Mesodermal cell (in vitro differentiated cells): ENCODE data around the gene BSDC1. TPM values are rescaled to one million over a fixed set of nuclear protein-coding genes. Genes with fewer than 3 reads are reported as not detected.
"Not testable (repeated sequence)": the region's sequence is repeated elsewhere in the genome, so short reads cannot be mapped to it uniquely, and the experiment has no call there.

Experiments used
- H3K27ac ChIP-seq: 2 replicates; pipeline ENCODE4 v1.7.0; 2013; ENCODE audit warnings: mild to moderate bottlenecking, low read depth, low read length, moderate library complexity; ENCODE audit not compliant: severe bottlenecking
- H3K36me3 ChIP-seq: 2 replicates; pipeline ENCODE4 v1.7.1; 2013; ENCODE audit warnings: mild to moderate bottlenecking, low read length, moderate library complexity; ENCODE audit not compliant: control insufficient read depth, insufficient read depth
- H3K4me1 ChIP-seq: one replicate; pipeline ENCODE4 v1.7.1; 2013; ENCODE audit warnings: mild to moderate bottlenecking, low read length; ENCODE audit not compliant: insufficient read depth, control insufficient read depth, poor library complexity, severe bottlenecking
- H3K4me3 ChIP-seq: 2 replicates; pipeline ENCODE4 v1.7.0; 2013; ENCODE audit warnings: low read length, control low read depth, mild to moderate bottlenecking; ENCODE audit not compliant: insufficient read depth, poor library complexity, severe bottlenecking; ENCODE audit errors: extremely low read depth
- H3K9me3 ChIP-seq: 2 replicates; pipeline ENCODE4 v1.7.1; 2013; ENCODE audit warnings: mild to moderate bottlenecking, low read length, moderate library complexity; ENCODE audit not compliant: control insufficient read depth
- WGBS, 2 experiments: methylation state at CpG; one replicate each; pipeline ENCODE4 v1.1.5; 2013; ENCODE audit warnings: missing lambda C conversion rate in 2 of 2; ENCODE audit not compliant: insufficient coverage in 2 of 2; 5-methylcytosine and 5-hydroxymethylcytosine counted together
- polyA plus RNA-seq, 2 experiments: library from polyadenylated mRNA; stranded (reverse); fragments of 50-300 nt; gene quantifications; one replicate each; pipeline ENCODE4 v1.2.3, GENCODE V29; 2013

BSDC1 gene
- 57.5 TPM for polyA plus RNA-seq (2013, experiment 1 of 2)
- polyA plus RNA-seq (2013, experiment 2 of 2), result 52.9 TPM

DNA sequence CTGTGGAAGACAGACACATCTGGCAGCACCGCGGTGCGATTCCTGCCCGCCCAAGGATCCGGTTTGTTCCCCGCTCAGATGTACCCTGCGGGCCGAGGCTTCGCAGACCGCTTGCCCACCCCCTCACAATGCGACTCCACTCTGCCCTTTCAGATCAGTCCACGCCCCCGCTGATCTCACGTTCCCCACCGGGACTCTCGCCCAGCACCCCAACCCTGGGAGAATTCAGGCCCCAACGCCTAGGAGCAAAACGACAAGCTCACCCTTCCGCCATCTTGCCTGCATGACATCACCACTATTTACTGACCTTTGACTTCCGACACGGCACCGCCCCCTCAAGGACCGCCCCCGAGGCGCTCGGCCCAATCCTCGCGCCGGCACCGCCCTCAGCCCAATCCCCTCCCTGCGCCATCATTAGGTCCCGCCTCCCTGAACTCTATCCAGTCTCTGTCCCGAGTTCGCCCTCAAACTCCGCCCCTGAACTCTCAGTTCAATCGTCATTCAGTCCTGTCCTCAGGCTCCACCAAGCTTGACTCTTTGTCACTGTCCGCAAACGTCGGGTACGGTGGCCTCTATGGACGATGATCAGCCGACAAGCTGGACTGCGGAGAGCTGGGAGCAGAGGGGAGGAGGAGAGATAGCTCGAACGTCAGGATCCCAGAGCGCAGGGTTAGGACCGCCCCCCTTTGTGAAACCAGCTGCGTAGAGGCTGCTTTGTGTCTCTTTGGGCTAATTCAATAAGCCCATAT, at the start of gene BSDC1:
BSDC1 (minus strand) TSS at position 301 of the 749 bp plus-strand sequence; CDS start at position 274, 27 bp downstream.
- Histone ChIP-seq H3K36me3 (peaks cover 43% of the 10 kb centered on the region), H3K4me3 (peak within 1 kb of the TSS; percentile 98), H3K9me3 (peaks cover 5% of the 10 kb centered on the region), H3K4me1 (peaks cover 15% of the 10 kb centered on the region), H3K27ac (peak within 1 kb of the TSS; percentile 99)
- 0 to 1% methylated on average over 39 to 42 of the region's 48 CpGs for WGBS, 2 experiments

GRCh38 chr1:32441467-32441866, 47.2 kb upstream of the BSDC1 start:
- 90 to 97% methylated on average over 7 of the region's 10 CpGs for WGBS, 2 experiments
- not testable (repeated sequence) for H3K27ac ChIP-seq, H3K9me3 ChIP-seq, H3K36me3 ChIP-seq, H3K4me1 ChIP-seq, H3K4me3 ChIP-seq

- not testable (repeated sequence) for H3K9me3 ChIP-seq, H3K4me1 ChIP-seq, H3K36me3 ChIP-seq, H3K27ac ChIP-seq, H3K4me3 ChIP-seq
- 100% methylated on average over 1 of the region's 4 CpGs; no CpG with 5 or more reads in 1 of the 2 experiments for WGBS, 2 experiments
Measured at GRCh38 chr1:32438777-32439176, 44.5 kb upstream of the BSDC1 start.

DNA sequence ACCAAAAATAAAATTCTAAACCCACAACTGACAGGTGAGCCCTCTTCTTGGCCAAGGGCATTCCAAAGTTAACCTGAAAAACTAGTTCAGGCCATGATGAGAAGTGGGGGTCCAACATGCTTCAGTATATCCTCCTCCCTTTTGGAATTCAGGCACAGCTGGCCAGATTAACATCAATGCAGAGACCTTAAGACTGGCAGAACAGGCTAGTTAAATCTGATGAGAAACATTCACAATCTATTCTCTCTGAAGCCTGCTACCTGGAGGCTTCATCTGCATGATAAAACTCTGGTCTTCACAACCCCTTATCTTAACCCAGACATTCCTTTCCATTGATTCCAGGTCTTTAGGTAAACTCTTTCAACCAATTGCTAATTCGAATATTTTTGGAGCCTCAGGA, 43.9 kb upstream of the BSDC1 start:
- no peaks in the 10 kb centered on the region for H3K4me1 ChIP-seq
- H3K27ac ChIP-seq, result no peak overlapping the region
- 0% methylated on average over 1 of the region's 1 CpG; no CpG with 5 or more reads in 1 of the 2 experiments for WGBS, 2 experiments
- H3K9me3 ChIP-seq, result no peaks in the 10 kb centered on the region
- H3K36me3 ChIP-seq, result no peaks in the 10 kb centered on the region
- H3K4me3 ChIP-seq, result no peak overlapping the region

DNA sequence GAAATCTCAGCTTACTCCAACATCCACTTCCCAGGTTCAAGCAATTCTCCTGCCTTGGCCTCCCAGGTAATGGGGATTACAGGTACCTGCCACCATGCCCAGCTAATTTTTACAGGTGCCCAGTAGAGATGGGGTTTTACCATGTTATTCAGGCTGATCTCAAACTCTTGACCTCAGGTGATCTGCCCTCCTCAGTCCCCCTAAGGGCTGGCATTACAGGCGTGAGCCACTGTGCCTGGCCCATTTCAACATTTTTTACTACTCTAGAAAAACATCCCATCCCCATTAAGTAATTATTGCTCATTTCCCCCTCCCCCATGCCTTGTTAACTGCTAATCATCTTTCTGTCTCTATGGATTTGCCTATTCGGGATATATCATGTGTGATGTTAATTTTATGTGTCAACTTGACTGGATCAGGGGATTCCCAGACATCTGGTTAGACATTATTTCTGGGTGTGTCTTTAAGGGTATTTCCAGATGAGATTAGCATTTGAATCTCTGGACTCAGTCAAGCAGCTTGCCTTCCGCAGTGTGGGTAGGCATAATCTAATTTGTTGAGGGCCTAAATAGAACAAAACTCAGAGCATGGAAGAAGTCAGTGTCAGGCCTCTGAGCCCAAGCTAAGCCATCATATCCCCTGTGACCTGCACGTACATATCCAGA, 37.6 kb upstream of the BSDC1 start:
- H3K4me1 ChIP-seq, result no peaks in the 10 kb centered on the region
- H3K4me3 ChIP-seq, result no peak overlapping the region
- H3K9me3 ChIP-seq, result no peaks in the 10 kb centered on the region
- WGBS, 2 experiments, result 86 to 93% methylated on average over 3 of the region's 4 CpGs
- no peaks in the 10 kb centered on the region for H3K36me3 ChIP-seq
- no peak overlapping the region for H3K27ac ChIP-seq

GRCh38 chr1:32427264-32427963, 33.2 kb upstream of the BSDC1 start:
- WGBS, 2 experiments, result 94 to 97% methylated on average over 12 to 15 of the region's 17 CpGs
- no peaks in the 10 kb centered on the region for H3K9me3 ChIP-seq
- H3K27ac ChIP-seq, result no peak overlapping the region
- H3K4me1 ChIP-seq, result no peaks in the 10 kb centered on the region
- no peaks in the 10 kb centered on the region for H3K36me3 ChIP-seq
- no peak overlapping the region for H3K4me3 ChIP-seq

DNA sequence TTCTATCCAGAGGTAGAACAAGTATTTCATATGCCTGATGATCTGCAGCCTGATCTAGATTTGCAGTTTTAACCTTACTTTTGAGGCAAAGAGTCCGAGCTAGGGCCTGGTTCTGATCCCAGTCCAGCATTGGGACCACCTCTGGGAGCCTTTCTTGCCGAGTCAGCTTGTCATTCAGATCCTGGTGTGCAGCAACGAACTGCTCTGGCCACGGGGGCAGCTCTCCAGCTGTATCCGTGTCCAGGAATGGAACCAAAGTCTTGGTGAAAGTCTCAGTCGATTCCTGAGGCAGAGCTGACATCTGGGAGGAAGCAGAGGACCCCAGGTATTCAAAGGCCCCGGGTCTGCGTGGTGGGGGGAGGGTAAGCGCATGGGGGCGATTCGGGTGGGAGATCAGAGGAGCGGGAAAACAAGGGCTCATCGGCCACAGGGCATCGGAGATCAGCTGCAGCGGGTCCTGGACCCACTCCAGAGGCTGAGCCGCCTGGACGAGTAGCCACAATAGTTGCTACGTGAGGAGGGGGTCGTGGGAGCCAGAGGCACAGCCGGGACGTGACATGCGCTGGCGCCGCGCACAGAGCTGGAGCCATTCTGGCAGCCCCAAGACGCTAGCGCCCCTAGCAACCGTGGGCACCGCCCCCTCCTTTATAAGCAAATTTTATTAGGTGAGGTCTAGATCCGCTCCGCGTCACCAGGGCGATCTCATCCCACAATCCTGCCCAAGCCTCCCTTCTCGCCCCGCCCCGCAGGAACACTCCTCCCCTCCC, 32.4 kb upstream of the BSDC1 start:
- 91 to 96% methylated on average over 20 to 27 of the region's 36 CpGs for WGBS, 2 experiments
- Histone ChIP-seq H3K4me1 (no peaks in the 10 kb centered on the region), H3K4me3 (no peak overlapping the region)

GRCh38 chr1:32421775-32422174, 27.5 kb upstream of the BSDC1 start:
- no peaks in the 10 kb centered on the region for H3K36me3 ChIP-seq
- no peak overlapping the region for H3K4me3 ChIP-seq
- 90 to 100% methylated on average over 1 of the region's 1 CpG for WGBS, 2 experiments
- no peak overlapping the region for H3K27ac ChIP-seq
- H3K9me3 ChIP-seq, result no peaks in the 10 kb centered on the region
- no peaks in the 10 kb centered on the region for H3K4me1 ChIP-seq

More for the DNA sequence above, 32.4 kb upstream of the BSDC1 start:
- Histone ChIP-seq H3K9me3 (no peaks in the 10 kb centered on the region), H3K36me3 (no peaks in the 10 kb centered on the region), H3K27ac (no peak overlapping the region)

DNA sequence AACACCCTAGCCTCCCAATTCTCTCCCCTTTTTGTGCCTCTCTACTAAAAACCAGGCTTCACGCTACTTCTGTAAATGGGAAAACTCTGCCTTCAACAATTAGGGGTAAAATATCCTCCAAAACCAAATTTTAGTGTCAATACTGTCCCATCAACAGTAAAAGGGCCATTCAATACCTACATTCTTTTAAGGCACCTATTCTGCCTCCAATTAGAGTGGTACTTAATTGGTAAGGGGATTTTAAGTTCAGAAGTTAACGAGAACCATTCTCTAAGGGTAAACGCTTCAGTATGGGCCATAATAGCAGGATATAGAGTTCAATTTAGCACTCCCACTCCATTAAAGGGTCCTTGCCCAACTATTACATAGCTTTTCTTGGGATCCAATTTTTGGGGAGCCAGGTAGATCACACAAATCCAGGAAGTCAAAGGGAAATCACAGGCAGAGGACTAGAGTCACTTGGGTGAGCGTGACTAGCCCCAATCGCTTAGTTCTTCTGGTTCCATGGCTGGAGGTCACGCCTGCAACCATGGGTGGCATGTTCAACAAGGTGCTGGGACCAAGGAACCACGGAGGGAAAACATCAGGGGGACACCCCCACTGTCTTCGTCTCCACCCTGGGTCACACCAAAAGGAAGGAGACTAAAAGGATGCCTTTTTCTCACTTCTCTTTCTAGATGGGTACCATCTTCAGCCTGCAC, 20.1 kb upstream of the BSDC1 start:
- no peaks in the 10 kb centered on the region for H3K36me3 ChIP-seq
- H3K9me3 ChIP-seq, result peaks cover 17% of the 10 kb centered on the region
- H3K4me1 ChIP-seq, result no peaks in the 10 kb centered on the region
- WGBS, 2 experiments, result 83 to 90% methylated on average over 6 to 7 of the region's 8 CpGs
- no peak overlapping the region for H3K27ac ChIP-seq
- no peak overlapping the region for H3K4me3 ChIP-seq
